Pancreas (tissue), 10 donors: ENCODE data around the gene TPSG1. TPM values are rescaled to one million over a fixed set of nuclear protein-coding genes. Genes with fewer than 3 reads are reported as not detected.
"Not testable (repeated sequence)": the region's sequence is repeated elsewhere in the genome, so short reads cannot be mapped to it uniquely, and the experiment has no call there.

Source experiments
- ATAC-seq, 4 donors: fragments of 200-7000 bp; cut with Tn5 transposase; one replicate each; pipeline versions ENCODE4 v1.8.0 to v1.9.1; 2020; ENCODE audit warnings: mild to moderate bottlenecking in 4 of 4, moderate library complexity in 4 of 4
- DNase-seq, 6 donors: peaks; one replicate each; pipeline ENCODE4 v3.0.0-alpha.2; 2020
- FAIRE-seq: peaks from 2 replicates; lab custom pipeline; 2012; peaks lifted over from hg19 to GRCh38; lab: Jason Lieb, UNC
- H3K27ac ChIP-seq, 4 donors: fragments of 200-600 bp; sonication (generic); 1 replicate in 3 of 4; 2 replicates in 1 of 4; pipeline versions ENCODE4 v1.5.0 to v1.8.0; 2020
- H3K27me3 ChIP-seq, 4 donors: fragments of 200-600 bp; one replicate each; pipeline ENCODE4 v1.8.0; 2021
- H3K36me3 ChIP-seq, 3 donors: fragments of 200-600 bp; sonication (generic) in 1 of 3; one replicate each; pipeline versions ENCODE4 v1.5.0 to v1.8.0; 2020 to 2021
- H3K4me1 ChIP-seq, 3 donors: fragments of 200-600 bp; one replicate each; pipeline ENCODE4 v1.8.0; 2021
- H3K4me3 ChIP-seq, 4 donors: fragments of 200-600 bp; sonication (generic) in 2 of 4; one replicate each; pipeline versions ENCODE4 v1.5.0 to v1.8.0; 2020 to 2021
- H3K9me3 ChIP-seq, 4 donors: fragments of 200-600 bp; one replicate each; pipeline ENCODE4 v1.8.0; 2021
- CTCF ChIP-seq, 4 donors: fragments of 200-600 bp; sonication (generic) in 3 of 4; IDR thresholded peaks; one replicate each; pipeline versions ENCODE4 v1.5.0 to v1.8.0; 2021; ENCODE audit warnings: antibody characterized with exemption in 4 of 4
- WGBS, 2 donors: extraction: QIAGEN DNeasy Blood & Tissue Kit; methylation state at CpG; one replicate each; pipeline ENCODE4 v1.1.7; 2013; 5-methylcytosine and 5-hydroxymethylcytosine counted together
- intact Hi-C, 3 donors: fragments of 100-400 bp; cut with DNase I; formaldehyde crosslinking; loops; one replicate each; pipeline versions ENCODE4 v1.11.1 to v1.14.2; 2022
- polyA plus RNA-seq, 2 donors: library from polyadenylated mRNA; stranded (reverse); fragments of 200-250 nt; gene quantifications; one replicate each; pipeline ENCODE4 v1.2.3, GENCODE V29; 2013
- total RNA-seq, 6 donors: library from RNA; stranded (reverse); fragmentation: NEBNext Ultra II Directional in 4 of 6; extraction: Animal tissue kit (Norgen Biotek cat#: 25700) in 4 of 6; gene quantifications; one replicate each; pipeline versions ENCODE4 v1.2.1 to v1.2.4, GENCODE V29; 2021 to 2023
- donor health status: healthy with polysubstance abuse.
- donor health status: DM: no; HTN: no; CAD: no; lungs with moderate emphysema.
- donor health status: DM: no; HTN: no; CAD: no.
- donor health status: control.
- donor health status: control.
- donor health status: Bipolar disorder and iron deficiency.
- donor health status: DM: yes; HTN: yes; CAD: no.
- donor health status: DM: no; HTN: no; CAD: no.
- donor health status: DM: no; HTN: no; CAD: no.
- donor health status: DM: yes; HTN: yes; CAD: no.

TPSG1 gene
- total RNA-seq: under 1 TPM in 1 of 6 donors, not detected in 5; 0.26 TPM
- under 1 TPM in 1 of 2 donors, not detected in 1; 0.12 TPM for polyA plus RNA-seq

GRCh38 chr16:1225051-1225451, at the start of gene TPSG1:
TSS of gene TPSG1 (minus strand) at chr16:1225268. CDS start at chr16:1225252, 16 bp downstream.
- H3K4me1 ChIP-seq: no peaks in the 10 kb centered on the region
- TF ChIP-seq CTCF (IDR thresholded peaks at IDR 0.05): no peak
- no peaks in the 10 kb centered on the region for H3K36me3 ChIP-seq
- ATAC-seq: peak in 2 of 4 donors; percentile 15 to 17
- no peaks in the 10 kb centered on the region for H3K27me3 ChIP-seq
- H3K4me3 ChIP-seq: no peak within 1 kb of the TSS
- H3K9me3 ChIP-seq: no peaks in the 10 kb centered on the region
- no peak for FAIRE-seq
- DNase-seq: peak in 1 of 6 donors; percentile 68
- no peak within 1 kb of the TSS for H3K27ac ChIP-seq
- intact Hi-C loops: no loop called here
- WGBS, 2 donors: 64 to 69% methylated on average over 10 of the region's 10 CpGs

GRCh38 chr16:1274767-1275166, 49.7 kb upstream of the TPSG1 start:
- no peak for TF ChIP-seq CTCF (IDR thresholded peaks at IDR 0.05)
- Histone ChIP-seq H3K4me3 (no peak overlapping the region), H3K27me3 (no peaks in the 10 kb centered on the region), H3K27ac (no peak overlapping the region), H3K36me3 (no peaks in the 10 kb centered on the region), H3K4me1 (no peaks in the 10 kb centered on the region), H3K9me3 (no peaks in the 10 kb centered on the region)
- no peak for FAIRE-seq
- intact Hi-C loops: no loop called here
- no peak for ATAC-seq
- WGBS, 2 donors: 78% methylated on average over 7 of the region's 7 CpGs
- DNase-seq: no peak

- intact Hi-C loops: no loop called here
- no peak for TF ChIP-seq CTCF (IDR thresholded peaks at IDR 0.05)
- no peaks in the 10 kb centered on the region for H3K36me3 ChIP-seq
- WGBS, 2 donors: 83 to 91% methylated on average over 15 of the region's 15 CpGs
- H3K4me3 ChIP-seq: no peak overlapping the region
- H3K27me3 ChIP-seq: no peaks in the 10 kb centered on the region
- H3K27ac ChIP-seq: no peak overlapping the region
- ATAC-seq (no peak), FAIRE-seq (no peak), DNase-seq (no peak)
- no peaks in the 10 kb centered on the region for H3K4me1 ChIP-seq
- no peaks in the 10 kb centered on the region for H3K9me3 ChIP-seq
These were observed 48.7 kb upstream of the TPSG1 start for GRCh38 chr16:1273816-1274215.

- no peaks in the 10 kb centered on the region for H3K9me3 ChIP-seq
- H3K27me3 ChIP-seq: no peaks in the 10 kb centered on the region
- DNase-seq (peak in 1 of 6 donors; percentile 65), FAIRE-seq (no peak), ATAC-seq (peak in 1 of 4 donors; percentile 14)
- no peak overlapping the region for H3K4me3 ChIP-seq
- no peak for TF ChIP-seq CTCF (IDR thresholded peaks at IDR 0.05)
- WGBS, 2 donors: 58 to 66% methylated on average over 9 of the region's 9 CpGs
- H3K36me3 ChIP-seq: no peaks in the 10 kb centered on the region
- H3K4me1 ChIP-seq: no peaks in the 10 kb centered on the region
- no peak overlapping the region for H3K27ac ChIP-seq
- intact Hi-C loops: no loop called here
These were observed 47.6 kb upstream of the TPSG1 start for GRCh38 chr16:1272453-1273198.

GRCh38 chr16:1271724-1272413, 46.8 kb upstream of the TPSG1 start:
- H3K9me3 ChIP-seq, H3K27me3 ChIP-seq, H3K4me3 ChIP-seq, FAIRE-seq, H3K27ac ChIP-seq, H3K4me1 ChIP-seq, H3K36me3 ChIP-seq, intact Hi-C loops: not testable (repeated sequence)
- peak; percentile 60 to 70 (median 66) for ATAC-seq
- WGBS, 2 donors: 9% methylated on average over 16 to 19 of the region's 19 CpGs
- DNase-seq: peak in 5 of 6 donors; percentile 29 to 89 (median 74)
